Measurements from ENCODE around the gene LGALS3BP. TPM values are rescaled to one million over a fixed set of nuclear protein-coding genes. Genes with fewer than 3 reads are reported as not detected.
A peak's percentile ranks its signal among the peaks of the same experiment; 100 is the strongest.

LGALS3BP gene
- total and polyA plus RNA-seq, 7 experiments from 2014 or later = 44.7 to 267 (median 69.1) TPM

DNA sequence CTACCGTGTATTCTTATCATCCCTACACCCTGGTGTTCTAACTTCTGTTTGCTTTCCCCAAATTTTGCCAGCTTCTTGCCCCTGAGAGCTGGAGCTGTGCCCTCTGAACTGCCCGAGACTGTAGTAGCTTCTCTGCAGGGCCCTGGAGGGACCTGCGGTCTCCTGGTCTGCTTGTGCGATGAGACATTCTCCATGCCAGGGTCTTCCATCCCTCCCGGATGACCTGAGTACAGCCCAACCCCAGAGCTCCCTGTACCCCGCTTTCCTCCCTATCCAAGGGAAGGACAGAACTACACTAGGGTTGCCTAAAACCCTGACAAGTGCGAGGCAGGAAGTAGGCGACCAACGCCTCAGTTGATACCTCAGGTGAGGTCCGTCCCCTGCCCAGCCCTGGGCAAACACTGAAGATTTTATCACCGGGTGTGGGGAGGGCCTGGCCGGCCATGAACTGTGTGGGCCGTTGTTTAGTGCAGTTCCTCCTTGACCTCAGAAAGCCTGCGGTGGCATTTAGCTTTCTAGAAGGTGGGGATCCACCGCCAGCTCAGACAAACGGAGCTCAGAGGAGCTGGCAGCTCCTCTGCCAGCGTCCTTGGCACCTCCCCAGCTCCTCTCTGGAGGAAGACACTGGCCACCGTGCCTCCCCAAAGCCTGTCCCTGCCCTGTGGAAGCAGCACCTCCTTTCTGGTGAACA lies 16.2 kb upstream of the LGALS3BP start:
- H3K9me3 ChIP-seq (ENCODE audit: control insufficient read depth in 2 of 3, low read length in 3 of 3) = no peaks in the 10 kb centered on the region
- H3K4me1 ChIP-seq (ENCODE audit: control insufficient read depth in 2 of 2, insufficient read depth in 2 of 2, low read length in 2 of 2) = no peaks in the 10 kb centered on the region
- POLR2A ChIA-PET = no interaction called here
- H3K9me3 Mint-ChIP-seq = no peaks in the 10 kb centered on the region
- ATAC-seq = no peak
- H3K4me1 Mint-ChIP-seq = peaks cover 3 to 14% (median 10%) of the 10 kb centered on the region in 7 donors
- peaks cover 0 to 38% (median 10%) of the 10 kb centered on the region in 5 donors for H3K36me3 Mint-ChIP-seq
- no peak for DNase-seq
- H3K4me3 Mint-ChIP-seq = no peak overlapping the region
- no peak overlapping the region for H3K27ac ChIP-seq (ENCODE audit: low read depth, low read length)
- H3K27me3 ChIP-seq (ENCODE audit: control insufficient read depth in 2 of 2, insufficient read depth in 2 of 2, low read length in 2 of 2) = no peaks in the 10 kb centered on the region
- CTCF ChIA-PET = interaction anchor here (0.9 kb wide), 1 partner anchor 47 kb away, joined by 3 read pairs; no protein-coding TSS in a partner anchor
- peak overlapping the region in 2 of 9 donors; percentile 19 to 28 for H3K27ac Mint-ChIP-seq
- intact Hi-C loops (cut with micrococcal nuclease) = no loop called here
- H3K27me3 Mint-ChIP-seq = no peaks in the 10 kb centered on the region
- H3K36me3 ChIP-seq (ENCODE audit: control insufficient read depth in 2 of 3, insufficient read depth in 3 of 3, low read length in 3 of 3) = peaks cover 0 to 91% (median 4%) of the 10 kb centered on the region in 3 experiments
- H3K4me3 ChIP-seq (ENCODE audit: low read length) = no peak overlapping the region

DNA sequence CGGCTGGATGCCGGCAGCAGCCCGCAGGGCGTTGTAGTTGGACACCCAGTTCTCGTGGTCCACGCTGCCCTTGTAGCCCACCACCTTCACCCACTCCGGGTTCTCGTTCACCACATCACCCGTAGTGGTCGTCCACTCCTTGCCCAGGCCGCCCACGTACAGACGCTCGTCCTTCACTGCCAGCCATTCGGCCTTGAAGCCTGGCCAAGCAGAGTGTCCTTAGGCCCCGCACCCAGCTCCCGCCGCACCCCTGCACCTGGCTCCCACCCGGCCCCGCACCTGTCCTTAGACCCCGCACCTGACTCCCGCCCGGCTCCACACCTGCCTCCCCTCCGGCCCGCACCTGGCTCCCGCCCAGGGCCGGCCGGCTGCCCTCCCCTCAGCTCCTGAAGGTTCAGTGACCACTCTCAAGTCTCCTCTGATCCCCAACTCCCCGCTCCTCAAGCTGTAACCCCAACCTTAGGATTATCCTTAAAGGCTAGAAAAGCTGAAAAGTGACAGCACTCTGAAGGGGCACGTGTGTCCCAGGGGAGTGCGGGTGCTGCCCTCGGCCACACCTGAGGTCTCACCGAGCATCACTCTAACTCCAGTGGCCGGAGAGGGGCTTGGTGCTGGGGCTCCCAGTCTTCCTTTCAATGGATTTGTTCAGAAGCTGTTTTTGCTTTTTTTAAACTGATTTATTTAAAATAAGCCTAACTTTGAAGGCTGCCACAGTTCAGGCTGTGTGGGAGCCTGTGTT lies 15.5 kb upstream of the LGALS3BP start:
- POLR2A ChIA-PET = no interaction called here
- ATAC-seq = no peak
- Histone ChIP-seq H3K36me3 (ENCODE audit: control insufficient read depth in 2 of 3, insufficient read depth in 3 of 3, low read length in 3 of 3) (peaks cover 0 to 93% (median 4%) of the 10 kb centered on the region in 3 experiments), H3K27ac (ENCODE audit: low read depth, low read length) (no peak overlapping the region), H3K4me3 (ENCODE audit: low read length) (no peak overlapping the region), H3K4me1 (ENCODE audit: control insufficient read depth in 2 of 2, insufficient read depth in 2 of 2, low read length in 2 of 2) (no peaks in the 10 kb centered on the region), H3K9me3 (ENCODE audit: control insufficient read depth in 2 of 3, low read length in 3 of 3) (no peaks in the 10 kb centered on the region), H3K27me3 (ENCODE audit: control insufficient read depth in 2 of 2, insufficient read depth in 2 of 2, low read length in 2 of 2) (no peaks in the 10 kb centered on the region)
- no peaks in the 10 kb centered on the region for H3K27me3 Mint-ChIP-seq
- intact Hi-C loops (cut with micrococcal nuclease) = no loop called here
- H3K4me3 Mint-ChIP-seq = no peak overlapping the region
- H3K27ac Mint-ChIP-seq = no peak overlapping the region
- CTCF ChIA-PET = interaction anchor here (0.9 kb wide), 1 partner anchor 47 kb away, joined by 3 read pairs; no protein-coding TSS in a partner anchor
- peaks cover 0 to 42% (median 10%) of the 10 kb centered on the region in 5 donors for H3K36me3 Mint-ChIP-seq
- H3K9me3 Mint-ChIP-seq = no peaks in the 10 kb centered on the region
- DNase-seq = no peak
- H3K4me1 Mint-ChIP-seq = peaks cover 0 to 14% (median 8%) of the 10 kb centered on the region in 7 donors

DNA sequence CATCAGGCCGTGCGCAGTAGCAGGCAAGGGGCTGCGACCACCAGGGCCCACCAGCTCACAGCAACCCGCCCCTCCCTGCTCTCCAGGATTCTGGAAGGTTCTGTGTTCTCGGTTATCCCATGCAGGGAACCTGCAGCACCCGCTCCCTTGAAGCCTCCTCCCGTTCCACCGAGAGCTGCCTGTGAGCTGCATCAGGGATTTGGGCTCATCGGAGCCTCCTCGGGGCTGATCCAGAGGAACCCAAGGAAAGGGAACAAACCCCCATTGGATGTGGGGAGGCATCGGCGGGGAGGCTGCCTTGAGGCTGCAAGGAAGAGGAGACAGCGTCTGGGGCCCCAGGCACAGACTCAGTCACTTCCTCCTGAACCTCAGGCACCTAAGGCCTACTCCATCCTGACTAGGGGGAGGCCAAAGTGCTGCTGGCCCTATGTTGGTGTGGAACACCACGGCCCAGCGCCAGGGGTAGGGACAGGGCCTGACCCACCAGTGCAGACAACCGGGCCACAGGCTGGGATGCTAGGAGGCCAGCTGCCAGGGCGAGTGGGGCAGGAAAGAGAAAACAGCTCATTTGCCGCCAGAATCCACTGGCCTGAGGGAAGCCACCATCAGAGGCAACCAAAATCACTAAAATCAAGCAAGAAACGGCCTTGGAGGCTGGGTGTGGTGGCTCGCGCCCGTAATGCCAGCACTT lies 14.4 kb upstream of the LGALS3BP start:
- POLR2A ChIA-PET = no interaction called here
- H3K4me3 ChIP-seq (ENCODE audit: low read length) = no peak overlapping the region
- intact Hi-C loops (cut with micrococcal nuclease) = loop anchor here in 1 of 2 donors (1.0 kb wide), 1 partner anchor 48 kb away; no protein-coding TSS in a partner anchor
- CTCF ChIA-PET = interaction anchor here (1.9 kb wide), 1 partner anchor 13 kb away, joined by 4 read pairs; no protein-coding TSS in a partner anchor
- H3K9me3 Mint-ChIP-seq = no peaks in the 10 kb centered on the region
- H3K36me3 Mint-ChIP-seq = peaks cover 0 to 45% (median 10%) of the 10 kb centered on the region in 5 donors
- H3K27ac Mint-ChIP-seq = no peak overlapping the region
- no peak for DNase-seq
- H3K4me1 ChIP-seq (ENCODE audit: control insufficient read depth in 2 of 2, insufficient read depth in 2 of 2, low read length in 2 of 2) = no peaks in the 10 kb centered on the region
- H3K9me3 ChIP-seq (ENCODE audit: control insufficient read depth in 2 of 3, low read length in 3 of 3) = no peaks in the 10 kb centered on the region
- no peak overlapping the region for H3K27ac ChIP-seq (ENCODE audit: low read depth, low read length)
- ATAC-seq = no peak
- no peaks in the 10 kb centered on the region for H3K27me3 ChIP-seq (ENCODE audit: control insufficient read depth in 2 of 2, insufficient read depth in 2 of 2, low read length in 2 of 2)
- no peaks in the 10 kb centered on the region for H3K27me3 Mint-ChIP-seq
- H3K4me1 Mint-ChIP-seq = peaks cover 0 to 14% (median 7%) of the 10 kb centered on the region in 7 donors
- peaks cover 0 to 85% (median 4%) of the 10 kb centered on the region in 3 experiments for H3K36me3 ChIP-seq (ENCODE audit: control insufficient read depth in 2 of 3, insufficient read depth in 3 of 3, low read length in 3 of 3)
- H3K4me3 Mint-ChIP-seq = no peak overlapping the region

DNA sequence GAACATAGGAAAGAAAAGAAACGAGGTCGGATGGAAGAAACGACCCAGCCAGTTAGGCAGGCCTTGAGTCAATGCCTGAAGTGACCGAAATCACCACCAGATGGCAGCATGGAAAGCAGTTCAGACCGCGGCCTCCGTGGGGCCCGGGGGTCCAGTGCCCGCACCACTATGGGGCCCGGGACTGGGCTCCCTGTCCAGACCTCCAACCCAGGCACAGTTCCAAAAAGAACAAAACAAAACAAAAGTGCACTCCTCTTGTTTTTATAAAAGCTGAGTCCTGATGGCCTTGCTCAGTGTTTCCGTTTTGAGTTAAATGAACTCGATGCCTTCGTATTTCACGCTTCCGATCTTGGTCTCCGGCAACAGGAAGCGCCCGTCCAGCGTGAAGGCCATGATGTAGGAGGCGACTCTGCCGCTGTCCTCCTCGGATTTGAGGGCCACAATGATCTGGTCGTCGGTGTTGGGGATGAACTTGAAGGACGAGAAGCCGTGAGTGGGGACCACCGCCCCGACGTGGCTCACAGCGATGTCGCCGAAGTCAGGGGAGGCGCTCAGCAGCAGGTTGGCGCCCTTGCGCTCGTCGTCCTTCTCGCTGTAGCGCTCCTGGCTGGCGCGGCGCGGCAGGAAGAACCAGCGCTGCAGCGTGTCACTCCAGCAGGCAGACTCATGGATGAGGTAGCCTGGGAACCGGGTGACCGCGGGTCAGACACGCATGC lies 13.7 kb upstream of the LGALS3BP start:
- H3K4me1 Mint-ChIP-seq = peaks cover 0 to 14% (median 7%) of the 10 kb centered on the region in 7 donors
- peak; percentile 81 for ATAC-seq
- H3K4me3 Mint-ChIP-seq = no peak overlapping the region
- H3K36me3 Mint-ChIP-seq = peaks cover 0 to 45% (median 10%) of the 10 kb centered on the region in 5 donors
- Histone ChIP-seq H3K27ac (ENCODE audit: low read depth, low read length) (no peak overlapping the region), H3K4me1 (ENCODE audit: control insufficient read depth in 2 of 2, insufficient read depth in 2 of 2, low read length in 2 of 2) (no peaks in the 10 kb centered on the region), H3K36me3 (ENCODE audit: control insufficient read depth in 2 of 3, insufficient read depth in 3 of 3, low read length in 3 of 3) (peaks cover 0 to 77% (median 4%) of the 10 kb centered on the region in 3 experiments), H3K4me3 (ENCODE audit: low read length) (no peak overlapping the region), H3K9me3 (ENCODE audit: control insufficient read depth in 2 of 3, low read length in 3 of 3) (no peaks in the 10 kb centered on the region), H3K27me3 (ENCODE audit: control insufficient read depth in 2 of 2, insufficient read depth in 2 of 2, low read length in 2 of 2) (no peaks in the 10 kb centered on the region)
- H3K9me3 Mint-ChIP-seq = no peaks in the 10 kb centered on the region
- peak overlapping the region in 5 of 9 donors; percentile 25 to 63 (median 59) for H3K27ac Mint-ChIP-seq
- ChIA-PET CTCF (interaction anchor here (1.9 kb wide), 1 partner anchor 12 kb away, joined by 4 read pairs; no protein-coding TSS in a partner anchor), POLR2A (no interaction called here)
- intact Hi-C loops (cut with micrococcal nuclease) = loop anchor here in 1 of 2 donors (1.0 kb wide), 1 partner anchor 49 kb away; no protein-coding TSS in a partner anchor
- H3K27me3 Mint-ChIP-seq = no peaks in the 10 kb centered on the region
- DNase-seq = peak in 7 of 9 donors; percentile 31 to 58 (median 45)

DNA sequence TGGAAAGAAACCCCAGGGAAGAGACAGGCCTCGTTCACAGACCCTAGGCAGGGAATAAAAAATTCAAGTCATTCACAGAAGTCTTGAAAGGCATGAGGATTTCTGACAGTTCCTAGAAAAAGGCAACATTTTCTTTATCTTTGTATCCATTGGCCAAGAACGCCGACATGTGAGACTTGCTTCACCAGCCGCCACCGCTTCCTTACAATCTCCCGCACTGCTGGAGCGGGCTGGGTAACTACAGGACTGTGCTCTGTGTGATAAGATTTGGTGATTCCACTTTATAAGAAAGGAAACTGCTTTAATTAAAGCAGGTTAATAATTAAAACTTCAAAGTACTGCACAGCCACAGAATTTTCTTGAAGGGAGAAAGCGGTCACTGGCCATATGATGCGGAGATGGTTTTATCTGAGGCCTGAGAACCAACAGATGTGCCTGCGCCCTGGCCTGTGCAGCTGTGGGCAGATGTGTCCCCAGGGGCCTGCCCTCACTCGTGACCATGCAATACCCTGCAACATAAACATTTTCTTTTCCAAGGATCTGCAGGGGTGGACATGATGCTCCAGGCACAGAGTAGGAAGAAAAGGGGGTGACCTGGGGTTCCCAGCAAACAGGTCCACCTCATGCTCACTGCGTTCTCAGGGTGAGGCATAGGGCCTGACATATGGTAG lies 13.0 kb upstream of the LGALS3BP start:
- POLR2A ChIA-PET = no interaction called here
- no peaks in the 10 kb centered on the region for H3K9me3 ChIP-seq (ENCODE audit: control insufficient read depth in 2 of 3, low read length in 3 of 3)
- Mint-ChIP-seq H3K36me3 (peaks cover 0 to 40% (median 7%) of the 10 kb centered on the region in 5 donors), H3K9me3 (no peaks in the 10 kb centered on the region), H3K27me3 (no peaks in the 10 kb centered on the region), H3K4me3 (no peak overlapping the region), H3K27ac (peak overlapping the region in 3 of 9 donors; percentile 9 to 63 (median 59)), H3K4me1 (peaks cover 0 to 14% (median 7%) of the 10 kb centered on the region in 7 donors)
- no peak overlapping the region for H3K27ac ChIP-seq (ENCODE audit: low read depth, low read length)
- H3K36me3 ChIP-seq (ENCODE audit: control insufficient read depth in 2 of 3, insufficient read depth in 3 of 3, low read length in 3 of 3) = peaks cover 0 to 70% (median 4%) of the 10 kb centered on the region in 3 experiments
- H3K4me1 ChIP-seq (ENCODE audit: control insufficient read depth in 2 of 2, insufficient read depth in 2 of 2, low read length in 2 of 2) = no peaks in the 10 kb centered on the region
- H3K4me3 ChIP-seq (ENCODE audit: low read length) = no peak overlapping the region
- no peak for DNase-seq
- intact Hi-C loops (cut with micrococcal nuclease) = loop anchor here in 1 of 2 donors (1.0 kb wide), 1 partner anchor 50 kb away; no protein-coding TSS in a partner anchor
- CTCF ChIA-PET = interaction anchor here (1.9 kb wide), 1 partner anchor 12 kb away, joined by 4 read pairs; no protein-coding TSS in a partner anchor
- H3K27me3 ChIP-seq (ENCODE audit: control insufficient read depth in 2 of 2, insufficient read depth in 2 of 2, low read length in 2 of 2) = no peaks in the 10 kb centered on the region
- ATAC-seq = no peak
